H1 (cell line): ENCODE results near the gene STARD4. TPM values are rescaled to one million over a fixed set of nuclear protein-coding genes. Genes with fewer than 3 reads are reported as not detected.

Experiments
- ATF2 ChIP-seq: IDR thresholded peaks from 2 replicates; pipeline ENCODE4 v1.6.1; 2012; ENCODE audit warnings: low read length, inconsistent platforms
- polyA plus RNA-seq, 7 experiments: library from polyadenylated mRNA; depleted of rRNA in 3 of 7; stranded (reverse) in 5 of 7; unstranded in 2 of 7; fragments of >200 nt in 5 of 7; fragments of 200-250 nt in 2 of 7; gene quantifications; 1 replicate in 5 of 7; 2 replicates in 1 of 7; 4 replicates in 1 of 7; pipeline versions ENCODE4 v1.2.1 to v1.2.3, GENCODE V29; 2011 to 2013; ENCODE audit warnings: missing spikeins in 2 of 7, mixed read lengths in 2 of 7
- total RNA-seq: library from RNA; stranded (reverse); fragmentation: NEBNext Ultra II Directional; extraction: Animal tissue kit (Norgen Biotek cat#: 25700); gene quantifications from 2 replicates; pipeline ENCODE4 v1.2.1, GENCODE V29; 2021

Gene STARD4
- total and polyA plus RNA-seq, 2 of the 8 experiments (the other 6 are each of a cell fraction or from before 2014, with no cell fraction given) = 10.8 to 47.9 TPM

GRCh38 chr5:111453747-111454146 is 58.6 kb downstream of the STARD4 start (continued):
- no peak for TF ChIP-seq ATF2
